ENCODE measurements around the gene SLCO1C1.
"Not testable (repeated sequence)": the region's sequence is repeated elsewhere in the genome, so short reads cannot be mapped to it uniquely, and the experiment has no call there.

SLCO1C1 gene

DNA sequence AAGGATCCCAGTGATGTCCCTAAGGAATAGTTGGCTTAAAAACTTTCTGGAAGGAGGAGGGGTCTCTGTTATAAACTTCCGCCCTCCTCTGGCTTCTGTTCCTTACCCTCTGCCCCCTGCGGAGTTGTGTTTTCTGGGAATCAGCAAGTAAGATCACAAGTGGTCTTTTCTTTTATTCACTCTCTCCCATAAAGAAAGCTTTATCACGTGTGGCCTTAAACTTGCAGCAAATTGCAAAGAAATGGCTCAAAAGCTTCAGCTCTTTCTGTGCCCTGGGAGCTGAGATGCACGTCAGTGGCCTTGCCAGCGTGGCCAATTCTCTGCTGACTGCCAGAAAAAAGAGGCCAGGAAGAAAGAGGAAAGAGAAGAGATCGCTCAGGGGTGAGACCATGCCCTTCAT lies at the start of gene SLCO1C1:
TSS of gene SLCO1C1 (plus strand) at position 101 of the 400 bp plus-strand sequence. CDS start 4,245 bp downstream, outside the sequence.
- no peak for DNase-seq

DNA sequence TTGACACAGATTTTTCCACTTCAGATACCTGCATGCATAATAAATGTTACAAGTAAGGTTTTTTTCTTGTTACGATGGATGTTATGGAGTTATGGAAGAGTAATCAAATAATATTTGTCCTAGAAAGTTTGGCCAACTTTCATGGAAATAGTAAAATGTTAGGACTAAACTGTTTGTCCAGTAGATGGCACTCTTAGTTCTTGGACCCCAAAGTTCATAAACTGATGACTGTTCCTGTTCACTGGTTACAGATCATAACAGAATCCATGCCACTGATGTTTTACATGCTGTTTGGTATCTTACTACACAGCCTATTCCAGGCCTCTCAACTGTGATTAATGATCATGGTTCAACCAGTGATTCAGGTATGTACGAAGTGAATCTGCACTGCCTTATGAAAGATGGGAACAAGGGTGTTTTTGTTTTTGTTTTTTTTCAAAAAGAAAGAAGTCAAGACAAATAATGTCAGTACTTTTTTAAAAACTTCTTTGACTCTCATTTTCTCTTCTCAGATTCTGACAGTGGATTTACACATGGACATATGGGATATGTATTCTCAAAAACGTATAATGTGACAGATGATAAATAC lies 48.8 kb upstream of the SLCO1C1 start:
- no peak for DNase-seq

GRCh38 chr12:20653871-20654270 lies 41.3 kb upstream of the SLCO1C1 start:
- no peak for DNase-seq

DNA sequence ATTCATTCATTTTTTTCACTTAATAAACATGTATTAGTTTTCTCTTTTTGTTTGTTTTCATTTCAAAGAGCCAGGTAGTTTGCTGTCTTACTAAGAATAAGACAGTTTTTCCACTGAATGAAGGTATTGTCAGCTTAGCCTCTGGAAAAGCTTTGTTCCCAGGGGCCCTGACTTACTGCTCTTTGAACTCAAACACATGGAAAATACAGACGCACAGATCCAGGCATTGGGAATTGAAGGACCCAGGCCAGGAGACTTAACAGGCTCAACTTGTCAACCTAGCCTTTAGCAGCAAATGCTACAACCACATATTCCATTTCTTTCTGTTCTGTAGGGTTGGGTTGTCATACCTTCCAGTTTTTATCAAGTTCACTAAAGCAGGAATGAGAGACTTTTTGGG lies 38.5 kb upstream of the SLCO1C1 start:
- DNase-seq, result no peak

GRCh38 chr12:20657496-20657895 lies 37.6 kb upstream of the SLCO1C1 start:
- no peak for DNase-seq

GRCh38 chr12:20681334-20681733 lies 13.8 kb upstream of the SLCO1C1 start:
- no peak for DNase-seq

DNA sequence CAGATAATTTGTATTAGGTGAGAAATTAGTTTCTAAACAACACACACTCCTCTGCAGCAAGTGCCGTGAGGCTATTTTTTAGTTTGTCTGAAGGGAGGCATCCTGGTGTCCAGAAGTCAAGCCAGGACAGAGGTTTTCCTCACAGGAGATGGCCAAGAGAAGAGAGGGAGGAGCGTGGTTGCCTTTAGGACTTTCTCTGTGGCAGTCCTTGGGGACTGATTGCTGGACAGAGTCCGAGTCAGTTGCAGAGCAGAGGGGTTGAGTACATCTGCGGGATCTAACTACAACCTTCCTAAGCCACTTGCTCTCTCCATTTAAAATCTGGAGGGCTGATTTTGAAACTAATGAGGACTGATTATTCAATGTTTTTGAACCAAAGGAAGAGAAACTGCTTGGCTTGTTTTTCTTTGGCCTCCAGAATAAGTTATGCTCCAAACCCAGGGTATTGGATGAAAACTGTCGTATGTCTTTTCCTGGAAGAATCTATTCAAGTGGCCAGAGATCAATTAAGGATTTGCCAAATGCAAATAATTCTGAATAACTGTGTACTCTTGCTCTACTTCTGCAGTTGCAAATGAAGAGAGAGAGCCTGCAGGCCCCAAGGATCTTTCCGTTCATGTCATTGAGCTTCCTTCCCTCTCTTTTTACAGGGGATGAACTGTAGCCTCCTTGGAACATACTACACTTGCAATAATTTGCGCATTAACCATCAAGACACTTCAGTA lies 1.2 kb downstream of the SLCO1C1 start:
- no peak for DNase-seq

GRCh38 chr12:20701106-20701505 lies 6.0 kb downstream of the SLCO1C1 start:
- no peak for DNase-seq

DNA sequence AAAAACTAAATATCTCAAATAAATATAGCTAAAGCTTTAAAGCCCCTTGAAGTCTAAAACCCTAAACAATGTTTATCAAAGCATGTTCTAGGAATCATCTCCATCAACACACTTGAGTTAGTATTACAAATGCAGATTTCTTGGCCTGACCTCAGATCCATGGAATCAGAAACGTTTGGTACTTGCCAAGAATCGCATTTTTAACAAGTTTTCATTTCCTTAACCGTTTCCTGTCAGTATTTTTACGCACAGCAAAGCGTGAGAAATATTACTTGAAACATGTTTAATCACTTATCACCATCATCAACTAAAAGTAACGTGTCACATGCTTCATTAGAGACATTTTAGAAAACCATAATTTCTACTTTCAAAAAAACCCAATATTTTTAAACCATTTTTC lies 9.7 kb downstream of the SLCO1C1 start:
- no peak for DNase-seq

- no peak for DNase-seq
These were observed 16.7 kb downstream of the SLCO1C1 start for GRCh38 chr12:20711846-20712245.

DNA sequence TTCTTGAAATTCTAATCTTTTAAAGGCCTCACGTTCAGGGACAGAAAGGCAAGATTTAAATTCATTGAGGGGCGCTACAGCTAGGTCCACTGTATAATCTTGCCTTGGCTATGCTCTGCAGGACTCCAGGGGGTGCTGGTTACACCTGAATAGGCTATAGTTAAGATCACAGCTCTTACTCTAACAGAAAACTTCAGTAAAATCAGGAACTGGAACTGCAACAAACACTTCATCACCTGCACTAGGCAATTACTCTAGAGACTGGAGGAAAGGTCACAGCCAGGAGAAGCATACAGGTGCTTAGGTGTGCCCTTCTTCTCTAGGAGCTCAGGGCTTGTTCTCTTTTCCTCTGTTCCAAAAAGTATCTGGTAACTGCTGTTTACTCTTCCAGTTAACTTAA lies 20.9 kb downstream of the SLCO1C1 start:
- no peak for DNase-seq

- DNase-seq, result no peak
These were observed 21.9 kb downstream of the SLCO1C1 start for GRCh38 chr12:20716985-20717384.

GRCh38 chr12:20718294-20718693 lies 23.2 kb downstream of the SLCO1C1 start:
- DNase-seq, result no peak

GRCh38 chr12:20722142-20722541 lies 27.0 kb downstream of the SLCO1C1 start:
- DNase-seq, result no peak

- DNase-seq, result no peak
These were observed 36.1 kb downstream of the SLCO1C1 start for GRCh38 chr12:20731274-20731673.

GRCh38 chr12:20740972-20741371 lies 45.8 kb downstream of the SLCO1C1 start:
- DNase-seq, result no peak

GRCh38 chr12:20748198-20748597 lies 53.1 kb downstream of the SLCO1C1 start:
- DNase-seq, result no peak

DNA sequence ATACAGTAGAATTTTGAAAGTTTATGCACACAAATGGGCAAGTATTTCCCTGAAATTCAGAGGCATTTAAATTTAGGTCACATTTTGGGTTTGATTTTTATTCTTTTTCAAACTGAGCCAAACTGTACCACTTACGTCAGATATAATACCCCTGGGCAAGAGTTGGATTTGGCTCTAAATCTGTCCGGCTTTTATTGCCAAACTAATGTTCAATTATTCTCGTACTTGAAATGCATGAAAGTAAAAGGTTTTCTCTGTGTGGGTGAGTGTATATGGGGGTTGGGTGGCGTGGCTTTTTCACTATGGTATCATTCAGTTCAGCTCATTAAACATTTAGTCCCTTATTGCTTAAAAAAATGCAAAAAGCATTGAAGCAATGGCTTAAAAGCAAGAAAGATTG lies 55.9 kb downstream of the SLCO1C1 start:
- DNase-seq, result no peak

GRCh38 chr12:20777420-20777819 lies 82.3 kb downstream of the SLCO1C1 start:
- no peak for DNase-seq

DNA sequence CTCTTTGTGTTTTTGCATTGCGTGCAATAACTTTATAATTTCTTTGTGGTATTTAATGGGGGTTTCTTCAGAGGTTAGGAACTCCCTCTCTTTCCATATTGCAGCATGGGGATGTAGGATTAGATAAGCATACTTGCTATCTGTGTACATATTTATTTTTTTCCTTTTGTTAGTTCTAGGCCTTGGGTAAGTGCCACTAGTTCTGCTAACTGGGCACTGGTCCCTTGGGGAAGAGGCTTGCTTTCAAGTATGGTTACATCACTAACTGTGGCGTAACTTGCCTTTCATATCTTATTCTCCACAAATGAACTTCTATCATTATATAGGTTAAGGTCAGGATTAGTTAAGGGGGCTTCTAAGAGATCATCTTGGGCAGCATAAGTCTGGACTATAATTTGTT lies 83.8 kb downstream of the SLCO1C1 start:
- DNase-seq, result no peak

- DNase-seq, result not testable (repeated sequence)
These were observed 84.8 kb downstream of the SLCO1C1 start for GRCh38 chr12:20779971-20780370.

DNA sequence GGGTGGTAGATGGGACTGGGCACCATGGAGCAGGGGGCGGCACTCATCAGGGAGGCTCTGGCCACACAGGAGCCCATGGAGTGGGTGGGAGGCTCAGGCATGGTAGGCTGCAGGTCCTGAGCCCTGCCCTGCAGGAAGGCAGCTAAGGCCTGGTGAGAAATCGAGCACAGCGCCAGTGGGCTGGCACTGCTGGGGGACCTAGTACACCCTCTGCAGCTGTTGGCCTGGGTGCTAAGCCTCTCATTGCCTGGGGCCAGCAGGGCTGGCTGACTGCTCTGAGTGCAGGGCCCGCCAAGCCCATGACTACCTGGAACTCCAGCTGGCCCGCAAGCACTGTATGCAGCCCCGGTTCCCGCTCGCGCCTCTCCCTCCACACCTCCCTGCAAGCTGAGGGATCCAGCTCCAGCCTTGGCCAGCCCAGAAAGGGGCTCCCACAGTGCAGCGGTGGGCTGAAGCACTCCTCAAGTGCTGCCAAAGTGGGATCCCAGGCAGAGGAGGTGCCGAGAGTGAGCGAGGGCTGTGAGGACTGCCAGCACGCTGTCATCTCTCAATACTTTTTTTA lies 88.7 kb downstream of the SLCO1C1 start:
- not testable (repeated sequence) for DNase-seq

GRCh38 chr12:20792971-20793370 lies 97.8 kb downstream of the SLCO1C1 start:
- no peak for DNase-seq

DNA sequence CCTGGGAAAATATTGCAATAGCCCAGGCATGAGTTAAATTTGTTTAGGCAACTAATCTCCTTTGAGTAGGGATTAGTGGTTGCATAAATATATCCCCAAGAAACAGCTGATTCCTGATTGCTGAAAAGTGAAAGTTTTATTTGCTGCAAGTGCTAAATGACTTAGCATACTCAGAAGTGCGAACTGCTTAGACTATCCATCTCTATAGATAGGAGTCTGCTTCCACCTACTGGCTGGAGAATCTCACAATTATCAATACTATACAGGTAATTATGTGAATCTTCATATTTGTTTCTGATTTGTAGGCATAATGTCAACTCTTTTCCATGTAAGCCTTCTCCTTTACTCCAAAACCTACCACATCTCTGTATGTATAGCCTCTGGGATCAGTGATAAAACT lies 103.4 kb downstream of the SLCO1C1 start:
- DNase-seq, result no peak

GRCh38 chr12:20800160-20800559 lies 105.0 kb downstream of the SLCO1C1 start:
- no peak for DNase-seq
